ENCODE results near the gene POLD2. TPM values are rescaled to one million over a fixed set of nuclear protein-coding genes. Genes with fewer than 3 reads are reported as not detected.

POLD2 gene
- total and polyA plus RNA-seq, 2 donors (not counting 3 experiments of a cell fraction or from before 2014, with no cell fraction given): 96.5 to 122 TPM

DNA sequence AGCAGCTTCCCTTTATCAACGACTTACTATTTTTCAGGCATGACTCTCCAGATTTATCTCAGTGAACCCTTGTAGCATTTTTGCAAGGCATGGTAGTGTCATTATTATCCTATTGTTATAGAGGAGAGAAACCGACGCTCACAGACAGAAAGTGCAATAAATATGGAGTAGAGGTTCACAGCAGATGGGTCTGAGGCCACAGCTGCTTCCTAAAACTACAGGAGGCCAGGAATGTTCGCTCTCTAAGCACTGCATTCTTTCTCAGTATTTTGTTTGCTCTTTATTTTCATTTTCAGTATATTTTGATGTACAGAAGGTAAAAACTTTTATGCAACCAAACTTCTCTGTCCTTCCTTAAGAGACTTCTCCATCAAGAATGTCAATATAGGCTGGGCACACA lies 23.7 kb downstream of the POLD2 start:
- DNase-seq (ENCODE audit: low read depth, low spot score): no peak

More for the DNA sequence above, 23.7 kb downstream of the POLD2 start:
- dilution Hi-C loops (cut with MboI; ENCODE audit: extremely low pct_ligation_motif_present, low sequenced_read_pairs): no loop called here
- CTCF ChIA-PET: interaction anchor here (1.6 kb wide), 1 partner anchor 27 kb away, joined by 8 read pairs; no protein-coding TSS in a partner anchor
- TF ChIP-seq POLR2AphosphoS5 (IDR thresholded peaks at IDR 0.05; ENCODE audit: insufficient read depth, low read depth, low read length) (no peak), POLR2A (IDR thresholded peaks at IDR 0.05; ENCODE audit: low read depth, low read length) (no peak), MYC (IDR thresholded peaks at IDR 0.05; ENCODE audit: low read depth, low read length) (no peak), JUN (IDR thresholded peaks at IDR 0.05; ENCODE audit: borderline replicate concordance, insufficient read depth, insufficient read length, low read depth) (no peak), GATA2 (IDR thresholded peaks at IDR 0.05; ENCODE audit: insufficient read depth, insufficient read length, low read depth, low read length) (no peak), FOS (IDR thresholded peaks at IDR 0.05; ENCODE audit: borderline replicate concordance, insufficient read depth, low read length) (no peak), CTCF (IDR thresholded peaks at IDR 0.05; ENCODE audit: extremely low read depth in 1 of 2, insufficient read depth in 1 of 2, low read depth in 1 of 2, low read length in 2 of 2) (no peak), EZH2 (IDR thresholded peaks at IDR 0.05; ENCODE audit: borderline replicate concordance, low read depth, low read length, severe bottlenecking) (no peak)
- TF ChIP-seq, protein P1, sequence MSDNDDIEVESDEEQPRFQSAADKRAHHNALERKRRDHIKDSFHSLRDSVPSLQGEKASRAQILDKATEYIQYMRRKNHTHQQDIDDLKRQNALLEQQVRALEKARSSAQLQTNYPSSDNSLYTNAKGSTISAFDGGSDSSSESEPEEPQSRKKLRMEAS (IDR thresholded peaks at IDR 0.05; ENCODE audit: insufficient read depth, insufficient read length): no peak
- no peaks in the 10 kb centered on the region for H3K9me1 ChIP-seq (replicated peaks; ENCODE audit: control insufficient read depth, extremely low read depth, insufficient read depth, low read length)
- POLR2A ChIA-PET: no interaction called here
- no peaks in the 10 kb centered on the region for H3K4me1 ChIP-seq (ENCODE audit: control insufficient read depth, extremely low read depth, insufficient read depth, low read length)
- FAIRE-seq: no peak
- no peak overlapping the region for H2AFZ ChIP-seq (ENCODE audit: low read depth, low read length)
- no peaks in the 10 kb centered on the region for H4K20me1 ChIP-seq (replicated peaks; ENCODE audit: control insufficient read depth, extremely low read depth, insufficient read depth, low read length)
- H3K9me3 ChIP-seq (replicated peaks; ENCODE audit: control insufficient read depth, insufficient read depth, low read length): no peaks in the 10 kb centered on the region
- H3K9ac ChIP-seq (replicated peaks; ENCODE audit: extremely low read depth, insufficient read depth, low read length): no peak overlapping the region
- no peak overlapping the region for H3K27ac ChIP-seq (ENCODE audit: insufficient read depth, low read depth, low read length)
- BruUV-seq (replicated peaks): no TSS peak
- no peaks in the 10 kb centered on the region for H3K27me3 ChIP-seq (ENCODE audit: control insufficient read depth in 2 of 2, insufficient read depth in 2 of 2, low read length in 2 of 2)
- intact Hi-C loops (cut with micrococcal nuclease): no loop called here
- no peaks in the 10 kb centered on the region for H3K79me2 ChIP-seq (ENCODE audit: control insufficient read depth, insufficient read depth, low read length)
- no peaks in the 10 kb centered on the region for H3K36me3 ChIP-seq (ENCODE audit: control insufficient read depth in 2 of 2, extremely low read depth in 1 of 2, insufficient read depth in 2 of 2, low read length in 2 of 2)
- no peak overlapping the region for H3K4me2 ChIP-seq (ENCODE audit: insufficient read depth, low read length)
- H3K4me3 ChIP-seq (replicated peaks in 1 of 3; ENCODE audit: insufficient read depth in 1 of 3, low read depth in 1 of 3, low read length in 3 of 3): no peak overlapping the region
